ENCODE results near the gene TEX52. TPM values are rescaled to one million over a fixed set of nuclear protein-coding genes. Genes with fewer than 3 reads are reported as not detected.

The TEX52 gene
- total RNA-seq, 1 donor from 2014 or later = not detected

DNA sequence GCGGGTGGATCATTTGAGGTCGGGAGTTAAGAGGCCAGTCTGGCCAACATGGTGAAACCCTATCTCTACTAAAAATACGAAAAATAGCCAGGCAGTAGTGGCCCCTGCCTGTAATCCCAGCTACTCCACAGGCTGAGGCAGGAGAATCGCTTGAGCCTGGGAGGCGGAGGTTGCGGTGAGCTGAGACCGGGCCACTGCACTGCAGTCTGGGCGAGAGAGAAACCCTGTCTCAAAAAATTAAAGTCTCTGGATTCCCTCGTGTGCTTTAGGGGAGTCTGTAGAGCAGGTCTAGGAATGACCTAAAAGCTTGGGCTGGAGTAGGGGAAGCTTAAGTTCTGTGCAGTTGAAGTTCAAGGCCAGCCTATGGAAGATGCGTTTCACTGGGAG lies 33.2 kb upstream of the TEX52 start:
- Histone ChIP-seq H3K27me3 (ENCODE audit: control insufficient read depth, insufficient read depth, low read length) (no peaks in the 10 kb centered on the region), H3K4me3 (ENCODE audit: low read depth, low read length) (peak overlapping the region; percentile 98), H3K36me3 (ENCODE audit: control insufficient read depth, insufficient read depth, low read length) (no peaks in the 10 kb centered on the region)
- DNase-seq (ENCODE audit: low read depth) = no peak
- TF ChIP-seq, protein P1, sequence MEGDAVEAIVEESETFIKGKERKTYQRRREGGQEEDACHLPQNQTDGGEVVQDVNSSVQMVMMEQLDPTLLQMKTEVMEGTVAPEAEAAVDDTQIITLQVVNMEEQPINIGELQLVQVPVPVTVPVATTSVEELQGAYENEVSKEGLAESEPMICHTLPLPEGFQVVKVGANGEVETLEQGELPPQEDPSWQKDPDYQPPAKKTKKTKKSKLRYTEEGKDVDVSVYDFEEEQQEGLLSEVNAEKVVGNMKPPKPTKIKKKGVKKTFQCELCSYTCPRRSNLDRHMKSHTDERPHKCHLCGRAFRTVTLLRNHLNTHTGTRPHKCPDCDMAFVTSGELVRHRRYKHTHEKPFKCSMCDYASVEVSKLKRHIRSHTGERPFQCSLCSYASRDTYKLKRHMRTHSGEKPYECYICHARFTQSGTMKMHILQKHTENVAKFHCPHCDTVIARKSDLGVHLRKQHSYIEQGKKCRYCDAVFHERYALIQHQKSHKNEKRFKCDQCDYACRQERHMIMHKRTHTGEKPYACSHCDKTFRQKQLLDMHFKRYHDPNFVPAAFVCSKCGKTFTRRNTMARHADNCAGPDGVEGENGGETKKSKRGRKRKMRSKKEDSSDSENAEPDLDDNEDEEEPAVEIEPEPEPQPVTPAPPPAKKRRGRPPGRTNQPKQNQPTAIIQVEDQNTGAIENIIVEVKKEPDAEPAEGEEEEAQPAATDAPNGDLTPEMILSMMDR (IDR thresholded peaks at IDR 0.05; ENCODE audit: insufficient read depth, low read length, poor library complexity, severe bottlenecking) = no peak

DNA sequence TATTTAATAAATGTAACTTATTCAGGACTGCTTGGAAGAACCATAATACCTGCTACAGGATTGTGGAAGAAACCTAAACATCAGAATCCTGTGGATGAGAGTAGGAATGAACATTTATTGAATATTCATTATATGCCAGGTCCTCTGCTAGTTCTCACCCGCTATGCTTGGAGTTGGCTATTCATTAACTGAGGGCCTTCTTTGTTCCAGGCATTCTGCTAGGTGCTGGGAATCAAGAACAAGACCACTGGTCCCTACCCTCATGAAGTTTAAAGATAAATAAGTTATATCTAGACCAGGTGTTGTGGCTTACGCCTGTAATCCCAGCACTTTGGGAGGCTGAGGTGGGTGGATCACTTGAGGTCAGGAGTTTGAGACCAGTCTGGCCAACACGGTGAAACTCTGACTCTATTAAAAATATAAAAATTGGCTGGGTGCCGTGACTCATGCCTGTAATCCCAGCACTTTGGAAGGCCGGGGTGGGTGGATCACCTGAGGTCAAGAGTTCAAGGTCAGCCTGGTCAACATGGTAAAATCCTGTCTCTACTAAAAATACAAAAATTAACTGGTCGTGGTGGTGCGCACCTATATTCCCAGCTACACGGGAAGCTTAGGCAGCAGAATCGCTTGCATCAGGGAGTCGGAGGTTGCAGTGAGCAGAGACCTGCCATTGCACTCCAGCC lies 30.1 kb upstream of the TEX52 start:
- H3K36me3 ChIP-seq (ENCODE audit: control insufficient read depth, insufficient read depth, low read length) = no peaks in the 10 kb centered on the region
- TF ChIP-seq, protein P1 (IDR thresholded peaks at IDR 0.05; ENCODE audit: insufficient read depth, low read length, poor library complexity, severe bottlenecking) = no peak
- H3K4me3 ChIP-seq (ENCODE audit: low read depth, low read length) = no peak overlapping the region
- H3K27me3 ChIP-seq (ENCODE audit: control insufficient read depth, insufficient read depth, low read length) = no peaks in the 10 kb centered on the region
- no peak for DNase-seq (ENCODE audit: low read depth)

DNA sequence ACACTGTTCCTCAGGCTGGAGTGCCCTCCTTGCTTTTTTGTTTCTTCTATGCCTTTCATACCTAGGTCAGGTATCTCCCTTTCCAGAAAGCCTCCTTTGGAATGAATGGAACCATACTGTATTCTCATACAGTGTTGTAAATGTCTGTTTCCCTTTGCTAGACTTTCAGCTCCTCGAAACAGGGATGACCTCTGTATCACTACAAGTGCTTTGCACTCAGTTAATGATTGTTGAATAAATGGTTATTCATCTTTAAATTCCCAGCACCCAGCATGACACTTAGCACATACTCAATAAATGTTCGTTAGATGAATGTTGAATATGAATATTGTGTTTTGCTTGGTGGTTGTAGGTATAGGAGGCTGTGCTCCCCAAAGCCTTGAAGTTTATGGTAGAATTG lies 28.0 kb upstream of the TEX52 start:
- TF ChIP-seq, protein P1 (IDR thresholded peaks at IDR 0.05; ENCODE audit: insufficient read depth, low read length, poor library complexity, severe bottlenecking) = no peak
- Histone ChIP-seq H3K36me3 (ENCODE audit: control insufficient read depth, insufficient read depth, low read length) (no peaks in the 10 kb centered on the region), H3K4me3 (ENCODE audit: low read depth, low read length) (no peak overlapping the region), H3K27me3 (ENCODE audit: control insufficient read depth, insufficient read depth, low read length) (no peaks in the 10 kb centered on the region)
- no peak for DNase-seq (ENCODE audit: low read depth)

DNA sequence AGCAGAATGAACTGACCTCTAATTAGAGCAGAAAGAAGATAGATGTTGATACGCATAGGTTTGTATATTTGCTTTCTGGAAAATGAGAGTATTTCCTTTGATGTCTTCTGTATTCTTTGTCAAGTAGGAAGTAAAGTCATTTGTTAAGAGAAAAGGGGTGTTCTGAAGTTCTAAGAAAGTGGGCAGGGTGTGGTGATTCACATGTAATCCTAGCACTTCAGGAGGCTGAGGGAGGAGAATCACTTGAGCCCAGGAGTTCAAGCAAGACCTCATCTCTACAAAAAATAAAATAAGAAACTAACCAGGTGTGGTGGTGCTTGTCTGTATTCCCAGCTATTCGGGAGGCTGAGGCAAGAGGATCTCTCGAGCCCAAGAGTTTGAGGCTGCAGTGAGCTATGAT lies 23.0 kb upstream of the TEX52 start:
- DNase-seq (ENCODE audit: low read depth) = no peak
- Histone ChIP-seq H3K36me3 (ENCODE audit: control insufficient read depth, insufficient read depth, low read length) (no peaks in the 10 kb centered on the region), H3K27me3 (ENCODE audit: control insufficient read depth, insufficient read depth, low read length) (no peaks in the 10 kb centered on the region), H3K4me3 (ENCODE audit: low read depth, low read length) (no peak overlapping the region)
- TF ChIP-seq, protein P1 (IDR thresholded peaks at IDR 0.05; ENCODE audit: insufficient read depth, low read length, poor library complexity, severe bottlenecking) = no peak

DNA sequence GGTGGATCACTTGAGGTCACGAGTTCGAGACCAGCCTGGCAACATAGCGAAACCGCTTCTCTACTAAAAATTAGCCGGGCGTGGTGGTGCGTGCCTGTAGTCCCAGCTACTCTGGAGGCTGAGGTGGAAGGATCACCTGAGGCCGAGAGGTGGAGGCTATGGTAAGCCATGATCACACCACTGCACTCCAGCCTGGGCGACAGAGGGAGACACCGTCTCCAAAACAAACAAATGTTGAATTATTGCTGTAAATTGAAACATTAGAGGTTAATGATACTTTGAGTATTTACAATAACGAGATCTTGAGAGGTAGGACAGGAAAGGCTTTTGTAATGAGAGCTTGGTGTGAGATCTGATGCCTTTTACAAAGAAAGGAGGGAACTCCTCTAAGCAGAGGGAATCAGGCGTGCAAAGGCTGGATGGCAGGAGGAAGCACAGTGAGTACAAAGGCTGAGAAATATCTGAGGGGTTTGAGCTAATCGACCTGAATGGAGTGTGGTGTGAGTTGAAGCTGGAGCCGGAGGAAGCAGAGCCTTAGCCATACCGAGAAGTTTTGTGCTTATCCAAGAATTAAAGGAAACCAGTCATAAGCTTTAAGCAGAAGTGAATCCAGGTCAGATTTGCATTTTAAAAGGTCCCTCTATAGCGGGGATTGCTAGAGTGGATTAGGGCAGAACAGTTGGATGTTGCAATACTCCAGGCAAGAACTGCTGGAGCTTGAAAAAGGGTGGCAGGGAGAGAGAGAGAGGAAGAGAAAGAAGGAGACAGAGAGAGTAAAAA lies 21.3 kb upstream of the TEX52 start:
- no peaks in the 10 kb centered on the region for H3K36me3 ChIP-seq (ENCODE audit: control insufficient read depth, insufficient read depth, low read length)
- TF ChIP-seq, protein P1 (IDR thresholded peaks at IDR 0.05; ENCODE audit: insufficient read depth, low read length, poor library complexity, severe bottlenecking) = no peak
- DNase-seq (ENCODE audit: low read depth) = no peak

More for the DNA sequence above, 21.3 kb upstream of the TEX52 start:
- H3K27me3 ChIP-seq (ENCODE audit: control insufficient read depth, insufficient read depth, low read length) = no peaks in the 10 kb centered on the region
- H3K4me3 ChIP-seq (ENCODE audit: low read depth, low read length) = peak overlapping the region; percentile 78

Measured in kidney epithelial cell (primary cell).